OCI-LY7 (cell line): ENCODE data around the gene ITSN2. TPM values are rescaled to one million over a fixed set of nuclear protein-coding genes. Genes with fewer than 3 reads are reported as not detected.
"Not testable (repeated sequence)": the region's sequence is repeated elsewhere in the genome, so short reads cannot be mapped to it uniquely, and the experiment has no call there.

Source experiments
- Bru-seq: library from RNA; stranded (reverse); fragments of 400-500 nt; gene quantifications from one replicate; lab custom pipeline; 2021; lab: Mats Ljungman, UMichigan
- BruChase-seq, 2 experiments: library from RNA; stranded (reverse); fragments of 400-500 nt; gene quantifications; one replicate each; lab custom pipeline; 2021; lab: Mats Ljungman, UMichigan
- BruUV-seq: library from RNA; stranded (reverse); fragments of 400-500 nt; replicated peaks from 2 replicates; lab custom pipeline; 2021; lab: Mats Ljungman, UMichigan
- CTCF ChIA-PET: fragments of 300-600 bp; sonication (Branson Sonifier 250); formaldehyde crosslinking; loops from one replicate; lab custom pipeline; 2022; ENCODE audit warnings: antibody characterized with exemption; ENCODE audit not compliant: unreplicated experiment; lab: Charles Lee
- POLR2A ChIA-PET: fragments of 300-600 bp; sonication (Branson Sonifier 250); formaldehyde crosslinking; loops from one replicate; lab custom pipeline; 2022; ENCODE audit warnings: antibody characterized with exemption; lab: Charles Lee
- DNase-seq: peaks from one replicate; pipeline ENCODE4 v3.0.0-alpha.2; 2015; ENCODE audit warnings: low spot score
- H2AFZ ChIP-seq: fragments of 200-600 bp; sonication (generic), shearing (Covaris generic); 2 replicates; pipeline ENCODE4 v1.6.1; 2014; ENCODE audit warnings: mild to moderate bottlenecking, antibody characterized with exemption, low read length, moderate library complexity
- H3K27ac ChIP-seq: fragments of 200-600 bp; sonication (generic); 2 replicates; pipeline ENCODE4 v1.5.1; 2014; ENCODE audit warnings: mixed run types, low read depth, mild to moderate bottlenecking, moderate library complexity, low read length, inconsistent platforms; ENCODE audit not compliant: poor library complexity, severe bottlenecking
- H3K36me3 ChIP-seq: fragments of 200-600 bp; sonication (generic); 2 replicates; pipeline ENCODE4 v1.6.1; 2014; ENCODE audit warnings: mild to moderate bottlenecking, antibody characterized with exemption, low read length, moderate library complexity, mixed read lengths; ENCODE audit not compliant: insufficient read depth
- H3K4me1 ChIP-seq: fragments of 200-600 bp; sonication (generic); 2 replicates; pipeline ENCODE4 v1.5.1; 2014; ENCODE audit warnings: mild to moderate bottlenecking, low read length; ENCODE audit not compliant: insufficient read depth, poor library complexity, severe bottlenecking
- H3K4me2 ChIP-seq: fragments of 200-600 bp; sonication (generic); 2 replicates; pipeline ENCODE4 v1.6.1; 2014; ENCODE audit warnings: mild to moderate bottlenecking, low read length
- H3K4me3 ChIP-seq: fragments of 200-600 bp; sonication (generic); 2 replicates; pipeline ENCODE4 v1.5.1; 2014; ENCODE audit warnings: mild to moderate bottlenecking, low read depth, low read length; ENCODE audit not compliant: poor library complexity, severe bottlenecking
- H3K79me2 ChIP-seq: fragments of 200-600 bp; sonication (generic); 2 replicates; pipeline ENCODE4 v1.6.1; 2016; ENCODE audit warnings: low read depth, mild to moderate bottlenecking, low read length, moderate library complexity, mixed read lengths; ENCODE audit not compliant: insufficient read depth
- H3K9me2 ChIP-seq: fragments of 200-600 bp; sonication (generic); 2 replicates; pipeline ENCODE4 v1.6.1; 2016; ENCODE audit warnings: mild to moderate bottlenecking, low read length, mixed read lengths; ENCODE audit not compliant: insufficient read depth
- H3K9me3 ChIP-seq: fragments of 200-600 bp; sonication (generic); 2 replicates; pipeline ENCODE4 v1.6.1; 2014; ENCODE audit warnings: mild to moderate bottlenecking, mixed run types, low read length, mixed read lengths
- H4K20me1 ChIP-seq: fragments of 200-600 bp; sonication (generic); 2 replicates; pipeline ENCODE4 v1.6.1; 2014; ENCODE audit warnings: mild to moderate bottlenecking, antibody characterized with exemption, low read length, moderate library complexity, mixed read lengths; ENCODE audit not compliant: insufficient read depth
- EZH2phosphoT487 ChIP-seq: fragments of 200-600 bp; sonication (generic); IDR thresholded peaks from 2 replicates; pipeline ENCODE4 v1.6.1; 2018; ENCODE audit warnings: low read depth, borderline replicate concordance, mild to moderate bottlenecking, mixed run types, antibody characterized with exemption, low read length, moderate library complexity, mixed read lengths
- intact Hi-C: fragments of 100-400 bp; cut with micrococcal nuclease; formaldehyde crosslinking; loops from one replicate; pipeline ENCODE4 v1.10.0; 2022; ENCODE audit not compliant: unreplicated experiment
- long read RNA-seq: library from polyadenylated mRNA; stranded (forward); transcript quantifications from one replicate; pipeline ENCODE4 v2.0.0, GENCODE V29; 2022
- total RNA-seq, 2 experiments: library from RNA; depleted of rRNA in 1 of 2; stranded (reverse); fragments of >200 nt in 1 of 2; shearing (Covaris generic) in 1 of 2; gene quantifications; 2 replicates each; pipeline ENCODE4 v1.2.3, GENCODE V29; 2014 to 2022
- TF ChIP-seq, protein P1 (sequence below): fragments of 200-600 bp; sonication (generic); conservative IDR thresholded peaks from 2 replicates; pipeline ENCODE4 v1.5.1; 2014; ENCODE audit warnings: mild to moderate bottlenecking, antibody characterized with exemption, low read length, moderate library complexity, mixed read lengths

ITSN2 gene
- 25.4 and 28.8 TPM in 2 replicates for total RNA-seq (2014; rRNA removed; shearing (Covaris generic))
- 64.2 and 65.7 TPM in 2 replicates for total RNA-seq (2022)
- Bru-seq, nascent RNA: percentile 84 among the genes with signal in this experiment
- BruChase-seq, experiment 1, labeled RNA remaining after a 6-hour chase: percentile 81 among the genes with signal in this experiment
- BruChase-seq, experiment 2, labeled RNA remaining after a 2-hour chase: percentile 79 among the genes with signal in this experiment
- long read RNA-seq, full-length matches to known transcripts: 5 of 45 reads
- long read RNA-seq, partial matches to known transcripts: 11 of 45 reads
- long read RNA-seq, other reads (novel, unspliced or antisense): 29 of 45 reads

DNA sequence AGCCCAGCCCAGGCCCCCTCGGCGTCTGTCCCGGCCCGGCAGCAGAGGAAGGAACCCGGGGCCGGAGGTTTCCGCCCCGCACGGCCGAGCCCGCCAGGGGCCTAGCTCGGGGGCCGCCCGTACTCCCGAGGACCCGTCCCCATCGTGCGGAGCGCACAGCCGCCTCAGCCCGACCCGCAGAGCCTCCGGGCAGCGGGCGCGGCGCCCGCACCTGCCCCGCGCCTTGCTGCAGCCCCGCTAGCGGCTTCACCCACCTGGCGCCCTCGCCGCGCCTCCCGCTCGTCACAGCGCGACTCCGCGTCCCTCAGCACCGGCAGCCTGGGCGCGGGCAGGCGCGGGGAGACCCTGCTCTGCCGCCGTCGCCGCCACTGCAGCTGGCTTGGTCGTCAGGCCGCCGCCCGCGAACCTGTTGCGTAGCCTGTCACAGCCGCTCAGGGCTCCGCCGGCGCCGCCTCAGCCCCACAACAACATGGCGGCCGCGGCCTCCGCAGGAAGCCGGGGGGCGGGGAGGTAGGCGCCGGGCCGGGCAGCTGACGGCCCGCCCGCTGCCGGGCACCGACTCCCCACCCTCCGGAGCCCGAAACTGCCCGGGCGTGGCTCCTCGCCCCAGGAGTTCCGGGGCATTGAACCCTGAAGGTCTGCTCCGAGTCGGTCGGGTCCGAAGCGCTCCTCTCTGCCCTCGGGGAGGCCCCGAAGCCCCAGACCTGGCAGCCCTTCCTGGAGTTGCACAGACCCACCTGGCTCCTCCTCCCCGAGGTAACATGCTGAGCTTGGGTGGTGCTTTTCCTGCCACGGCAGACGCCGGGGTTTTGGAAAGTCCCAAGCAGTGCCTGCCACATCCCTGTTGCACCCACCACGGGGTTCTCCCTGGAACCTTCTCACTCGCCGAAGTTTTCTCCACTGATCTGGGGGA lies at the start of gene ITSN2:
Gene ITSN2 (minus strand): TSS at position 487 of the 913 bp plus-strand sequence. CDS start 32,454 bp downstream, outside the sequence.
- peaks cover 40% of the 10 kb centered on the region for H3K79me2 ChIP-seq
- no peak for TF ChIP-seq EZH2phosphoT487
- TF ChIP-seq, protein P1, sequence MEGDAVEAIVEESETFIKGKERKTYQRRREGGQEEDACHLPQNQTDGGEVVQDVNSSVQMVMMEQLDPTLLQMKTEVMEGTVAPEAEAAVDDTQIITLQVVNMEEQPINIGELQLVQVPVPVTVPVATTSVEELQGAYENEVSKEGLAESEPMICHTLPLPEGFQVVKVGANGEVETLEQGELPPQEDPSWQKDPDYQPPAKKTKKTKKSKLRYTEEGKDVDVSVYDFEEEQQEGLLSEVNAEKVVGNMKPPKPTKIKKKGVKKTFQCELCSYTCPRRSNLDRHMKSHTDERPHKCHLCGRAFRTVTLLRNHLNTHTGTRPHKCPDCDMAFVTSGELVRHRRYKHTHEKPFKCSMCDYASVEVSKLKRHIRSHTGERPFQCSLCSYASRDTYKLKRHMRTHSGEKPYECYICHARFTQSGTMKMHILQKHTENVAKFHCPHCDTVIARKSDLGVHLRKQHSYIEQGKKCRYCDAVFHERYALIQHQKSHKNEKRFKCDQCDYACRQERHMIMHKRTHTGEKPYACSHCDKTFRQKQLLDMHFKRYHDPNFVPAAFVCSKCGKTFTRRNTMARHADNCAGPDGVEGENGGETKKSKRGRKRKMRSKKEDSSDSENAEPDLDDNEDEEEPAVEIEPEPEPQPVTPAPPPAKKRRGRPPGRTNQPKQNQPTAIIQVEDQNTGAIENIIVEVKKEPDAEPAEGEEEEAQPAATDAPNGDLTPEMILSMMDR: no peak
- peak within 1 kb of the TSS; percentile 59 for H3K27ac ChIP-seq
- peaks cover 9% of the 10 kb centered on the region; the same call in 1 of the 2 replicates for H4K20me1 ChIP-seq
- ChIA-PET CTCF (interaction anchor here (1.1 kb wide), 1 partner anchor 32 kb away, joined by 3 read pairs; no protein-coding TSS in a partner anchor), POLR2A (interaction anchor here (1.0 to 2.5 kb wide), 8 partner anchors 10 to 313 kb away, joined by 3 to 9 read pairs (median 4); partner anchors contain the start of gene WDCP)
- H3K9me2 ChIP-seq: no peaks in the 10 kb centered on the region
- H2AFZ ChIP-seq: peak within 1 kb of the TSS; percentile 99
- intact Hi-C loops: loop anchor here (2.0 kb wide), 1 partner anchor 434 kb away; the partner anchor contains the start of gene ATAD2B
- DNase-seq: peak; percentile 84
- H3K4me1 ChIP-seq: peaks cover 18% of the 10 kb centered on the region
- peaks cover 5% of the 10 kb centered on the region; the same call in 1 of the 2 replicates for H3K36me3 ChIP-seq
- H3K4me2 ChIP-seq: peak within 1 kb of the TSS; percentile 91
- no peaks in the 10 kb centered on the region for H3K9me3 ChIP-seq
- BruUV-seq: no TSS peak
- H3K4me3 ChIP-seq: peak within 1 kb of the TSS; percentile 91

DNA sequence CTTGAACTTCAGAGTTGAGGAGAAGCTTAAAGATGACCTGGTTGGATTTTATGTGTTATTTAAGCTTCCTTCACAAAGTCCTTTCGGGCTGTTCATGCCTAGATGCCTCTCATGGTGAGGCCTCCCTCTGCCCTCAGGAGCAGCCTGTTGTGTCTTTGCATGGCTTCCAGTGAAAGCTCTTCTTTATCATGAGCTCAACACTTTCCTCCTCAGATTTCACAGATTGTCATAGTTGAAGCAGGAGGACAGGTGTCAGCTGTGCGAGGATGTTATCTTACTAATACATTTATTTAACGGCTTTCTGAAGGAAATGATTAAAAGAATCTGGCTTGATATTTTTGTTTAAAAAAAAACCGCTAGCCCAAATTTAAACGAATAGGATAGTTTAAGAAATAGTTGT lies 48.8 kb upstream of the ITSN2 start:
- no peak for DNase-seq
- intact Hi-C loops: no loop called here
- no peaks in the 10 kb centered on the region for H3K79me2 ChIP-seq
- no peaks in the 10 kb centered on the region for H4K20me1 ChIP-seq
- CTCF ChIA-PET: interaction anchor here (0.6 to 0.7 kb wide), 2 partner anchors 414 to 556 kb away, joined by 3 to 5 read pairs; no protein-coding TSS in a partner anchor
- no peaks in the 10 kb centered on the region for H3K9me2 ChIP-seq
- no peaks in the 10 kb centered on the region for H3K36me3 ChIP-seq
- H3K9me3 ChIP-seq: no peaks in the 10 kb centered on the region
- TF ChIP-seq, protein P1: no peak
- TF ChIP-seq EZH2phosphoT487: no peak
- H3K4me2 ChIP-seq: no peak overlapping the region
- no TSS peak for BruUV-seq
- H3K27ac ChIP-seq: no peak overlapping the region
- no peak overlapping the region for H2AFZ ChIP-seq
- POLR2A ChIA-PET: interaction anchor here (0.6 to 1.3 kb wide), 5 partner anchors 26 to 281 kb away, joined by 3 read pairs; no protein-coding TSS in a partner anchor
- no peak overlapping the region for H3K4me3 ChIP-seq
- H3K4me1 ChIP-seq: no peaks in the 10 kb centered on the region

DNA sequence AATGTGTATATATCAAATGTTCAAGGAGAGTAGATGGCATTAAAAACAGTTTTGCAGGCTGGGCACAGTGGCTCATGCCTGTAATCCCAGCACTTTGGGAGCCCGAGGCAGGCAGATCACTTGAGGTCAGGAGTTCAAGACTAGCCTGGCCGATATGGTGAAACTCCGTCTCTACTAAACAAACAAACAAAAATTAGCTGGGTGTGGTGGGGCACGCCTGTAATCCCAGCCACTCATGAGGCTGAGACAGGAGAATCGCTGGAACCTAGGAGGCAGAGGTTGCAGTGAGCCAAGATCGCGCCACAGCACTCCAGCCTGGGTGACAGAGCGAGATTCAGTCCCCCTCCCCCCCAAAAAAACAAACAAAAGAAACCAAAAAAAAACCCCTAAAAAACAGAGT lies 48.4 kb upstream of the ITSN2 start:
- H2AFZ ChIP-seq, H3K4me1 ChIP-seq, H3K9me2 ChIP-seq, DNase-seq, H3K4me2 ChIP-seq, H3K79me2 ChIP-seq, H3K36me3 ChIP-seq, H3K9me3 ChIP-seq, H3K4me3 ChIP-seq, H4K20me1 ChIP-seq, H3K27ac ChIP-seq, BruUV-seq, intact Hi-C loops: not testable (repeated sequence)
- POLR2A ChIA-PET: interaction anchor here (0.6 to 1.3 kb wide), 4 partner anchors 26 to 280 kb away, joined by 3 read pairs; no protein-coding TSS in a partner anchor
- CTCF ChIA-PET: interaction anchor here (0.6 to 0.7 kb wide), 2 partner anchors 415 to 556 kb away, joined by 3 to 5 read pairs; no protein-coding TSS in a partner anchor
